Transverse colon (tissue), 3 donors: Measurements from ENCODE around the gene NLGN1.

Experiments
- POLR2A ChIP-seq: fragments of 450-650 bp; IDR thresholded peaks from one replicate; pipeline ENCODE4 v1.6.1; 2016; ENCODE audit warnings: antibody characterized with exemption, mild to moderate bottlenecking, moderate library complexity
- TF ChIP-seq, protein P1 (sequence below), 5 experiments: fragments of 200-600 bp in 3 of 5; fragments of 450-650 bp in 2 of 5; sonication (generic) in 3 of 5; IDR thresholded peaks; 1 replicate in 2 of 5; 2 replicates in 3 of 5; pipeline ENCODE4 v1.5.1; 2016 to 2017; ENCODE audit warnings: antibody characterized with exemption in 5 of 5, inconsistent platforms in 3 of 5, mild to moderate bottlenecking in 2 of 5, moderate library complexity in 1 of 5

DNA sequence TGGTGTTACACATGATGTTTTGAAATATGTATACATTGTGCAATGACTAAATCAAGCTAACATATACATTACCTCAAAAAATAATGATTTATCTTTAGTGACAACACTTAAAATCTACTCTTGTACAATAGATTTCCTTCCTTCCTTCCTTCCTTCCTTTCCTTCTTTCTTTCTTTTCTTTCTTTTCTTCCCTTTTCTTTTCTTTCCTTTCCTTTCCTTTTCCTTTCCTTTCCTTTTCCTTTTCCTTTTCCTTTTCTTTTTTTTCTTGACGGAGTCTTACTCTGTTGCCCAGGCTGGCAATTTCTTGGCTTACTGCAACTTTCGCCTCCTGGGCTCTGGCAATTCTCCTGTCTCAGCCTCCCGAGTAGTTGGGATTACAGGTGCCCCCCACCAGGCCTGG is 170.5 kb downstream of the NLGN1 start:
- TF ChIP-seq, protein P1, sequence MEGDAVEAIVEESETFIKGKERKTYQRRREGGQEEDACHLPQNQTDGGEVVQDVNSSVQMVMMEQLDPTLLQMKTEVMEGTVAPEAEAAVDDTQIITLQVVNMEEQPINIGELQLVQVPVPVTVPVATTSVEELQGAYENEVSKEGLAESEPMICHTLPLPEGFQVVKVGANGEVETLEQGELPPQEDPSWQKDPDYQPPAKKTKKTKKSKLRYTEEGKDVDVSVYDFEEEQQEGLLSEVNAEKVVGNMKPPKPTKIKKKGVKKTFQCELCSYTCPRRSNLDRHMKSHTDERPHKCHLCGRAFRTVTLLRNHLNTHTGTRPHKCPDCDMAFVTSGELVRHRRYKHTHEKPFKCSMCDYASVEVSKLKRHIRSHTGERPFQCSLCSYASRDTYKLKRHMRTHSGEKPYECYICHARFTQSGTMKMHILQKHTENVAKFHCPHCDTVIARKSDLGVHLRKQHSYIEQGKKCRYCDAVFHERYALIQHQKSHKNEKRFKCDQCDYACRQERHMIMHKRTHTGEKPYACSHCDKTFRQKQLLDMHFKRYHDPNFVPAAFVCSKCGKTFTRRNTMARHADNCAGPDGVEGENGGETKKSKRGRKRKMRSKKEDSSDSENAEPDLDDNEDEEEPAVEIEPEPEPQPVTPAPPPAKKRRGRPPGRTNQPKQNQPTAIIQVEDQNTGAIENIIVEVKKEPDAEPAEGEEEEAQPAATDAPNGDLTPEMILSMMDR (IDR thresholded peaks at IDR 0.05): no peak
- no peak for TF ChIP-seq POLR2A
